ENCODE data around the gene UTRN.

Gene UTRN

DNA sequence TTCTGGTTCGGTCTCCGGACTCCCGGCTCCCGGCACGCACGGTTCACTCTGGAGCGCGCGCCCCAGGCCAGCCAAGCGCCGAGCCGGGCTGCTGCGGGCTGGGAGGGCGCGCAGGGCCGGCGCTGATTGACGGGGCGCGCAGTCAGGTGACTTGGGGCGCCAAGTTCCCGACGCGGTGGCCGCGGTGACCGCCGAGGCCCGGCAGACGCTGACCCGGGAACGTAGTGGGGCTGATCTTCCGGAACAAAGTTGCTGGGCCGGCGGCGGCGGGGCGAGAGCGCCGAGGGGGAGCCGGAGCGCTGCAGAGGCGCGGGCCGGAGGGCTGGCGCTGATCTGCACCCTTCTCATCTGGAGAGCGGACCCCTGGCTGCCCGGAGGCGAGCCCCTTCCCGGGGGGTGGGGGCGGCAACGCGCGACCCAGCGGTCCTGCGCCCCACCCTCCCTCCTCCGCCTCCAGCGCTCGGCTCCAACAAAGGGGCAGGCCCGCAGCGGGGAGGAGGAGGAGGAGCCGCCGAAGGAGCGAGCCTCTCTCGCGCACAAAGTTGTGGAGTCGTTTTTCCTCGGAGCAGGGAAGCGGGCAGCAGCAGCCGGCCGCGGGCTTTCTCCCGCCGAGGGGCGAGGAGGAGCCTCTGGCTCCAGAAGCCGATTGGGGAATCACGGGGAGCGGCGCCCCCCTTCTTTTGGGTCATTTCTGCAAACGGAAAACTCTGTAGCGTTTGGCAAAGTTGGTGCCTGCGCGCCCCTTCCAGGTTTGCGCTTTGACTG, at the start of gene UTRN:
UTRN (plus strand) TSS at position 553 of the 765 bp plus-strand sequence. CDS start 6,494 bp downstream, outside the sequence.
- DNase-seq: peak; percentile 78

DNA sequence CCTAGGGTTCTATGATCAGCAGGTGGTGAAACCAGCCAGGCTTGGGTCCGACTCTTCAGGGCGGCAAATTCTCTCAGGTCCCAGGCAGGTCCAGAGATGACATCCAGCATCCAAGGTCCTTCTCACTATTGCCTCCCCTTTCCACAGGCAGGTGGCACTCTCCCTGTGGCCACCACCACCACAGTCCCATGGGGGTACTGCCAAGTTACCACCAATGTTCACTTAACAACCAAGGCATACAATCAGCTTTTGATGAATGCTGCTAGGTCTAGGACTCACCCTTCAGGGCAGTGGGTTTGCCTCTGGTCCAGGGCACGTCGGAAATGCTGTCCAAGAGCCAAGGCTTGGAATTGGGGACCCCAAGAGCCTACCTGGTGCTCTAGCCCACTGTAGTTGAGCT, 40.4 kb upstream of the UTRN start:
- no peak for DNase-seq

DNA sequence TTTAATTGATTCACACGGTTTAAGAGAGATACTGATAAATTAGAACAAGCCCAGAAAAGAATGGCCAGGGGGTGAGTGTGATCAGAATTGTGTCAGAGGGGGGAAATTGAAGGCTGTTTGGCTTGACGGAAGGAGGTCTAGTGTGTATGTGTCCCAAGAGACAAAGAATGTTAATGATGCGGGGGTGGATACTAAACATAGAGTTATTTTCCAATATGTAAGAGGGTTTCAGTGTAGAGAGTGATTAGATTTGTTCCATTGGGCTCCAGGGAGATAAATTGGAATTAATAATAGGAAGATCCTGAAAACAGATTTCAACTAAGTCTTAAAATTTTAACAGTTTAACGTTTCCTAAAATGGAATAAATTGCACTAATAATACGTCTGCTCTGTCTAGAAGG, 38.1 kb upstream of the UTRN start:
- DNase-seq: no peak

DNA sequence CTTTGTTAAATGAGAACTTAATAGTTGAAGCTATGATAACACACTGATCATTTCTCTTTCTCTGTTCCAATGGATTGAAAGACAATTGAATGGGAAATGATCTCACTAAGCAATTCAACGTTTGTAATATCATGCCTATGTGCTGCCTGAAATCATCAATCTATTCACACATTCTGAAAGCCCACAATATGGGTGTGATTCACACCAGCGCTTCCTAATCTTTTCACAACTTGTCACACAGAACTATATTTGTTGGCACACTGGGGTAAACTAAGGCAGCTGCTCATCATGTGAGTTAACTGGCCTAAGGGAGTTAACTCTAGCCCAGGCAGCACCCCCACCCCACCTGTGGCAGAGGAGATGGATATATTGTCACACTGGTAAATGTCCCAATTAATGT, 37.1 kb upstream of the UTRN start:
- no peak for DNase-seq

DNA sequence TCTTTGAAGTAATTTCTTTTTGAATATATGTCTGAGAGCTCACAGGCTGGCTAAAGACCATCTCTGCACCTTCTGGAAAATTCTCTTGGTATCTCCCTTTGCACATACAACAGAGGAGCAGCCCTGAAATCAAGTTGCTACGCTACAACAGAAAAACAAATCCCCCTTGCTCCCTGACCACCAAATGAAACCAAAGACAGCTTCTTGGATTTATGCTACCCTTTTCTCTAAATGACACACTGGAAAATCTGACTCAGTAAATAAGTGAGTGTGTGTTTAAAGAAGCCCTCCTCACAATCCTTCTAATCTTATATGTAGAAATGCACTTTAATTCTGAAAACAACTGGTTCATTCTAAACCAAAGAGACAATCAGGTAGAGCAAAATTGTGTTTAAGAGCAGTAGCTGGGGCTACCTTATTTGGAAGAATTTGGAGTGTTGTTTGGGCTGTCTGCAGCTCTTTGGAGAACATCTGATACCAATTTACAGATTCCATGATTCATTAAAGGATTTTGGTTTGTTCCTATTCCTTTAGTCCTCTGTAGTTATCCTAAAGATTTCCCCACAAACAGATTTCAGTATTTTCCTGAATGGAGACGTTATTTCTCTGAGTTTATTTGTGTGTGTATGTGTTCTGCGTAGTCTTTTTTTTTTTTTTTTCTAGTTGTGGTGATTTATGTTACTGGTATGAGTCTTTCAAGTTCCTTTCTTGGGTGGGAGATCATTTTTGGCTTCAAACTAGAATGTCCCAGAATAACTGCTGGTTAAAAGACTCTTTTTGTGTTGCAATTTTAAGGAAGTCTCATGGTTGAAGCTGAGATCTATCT, 36.4 kb upstream of the UTRN start:
- no peak for DNase-seq

DNA sequence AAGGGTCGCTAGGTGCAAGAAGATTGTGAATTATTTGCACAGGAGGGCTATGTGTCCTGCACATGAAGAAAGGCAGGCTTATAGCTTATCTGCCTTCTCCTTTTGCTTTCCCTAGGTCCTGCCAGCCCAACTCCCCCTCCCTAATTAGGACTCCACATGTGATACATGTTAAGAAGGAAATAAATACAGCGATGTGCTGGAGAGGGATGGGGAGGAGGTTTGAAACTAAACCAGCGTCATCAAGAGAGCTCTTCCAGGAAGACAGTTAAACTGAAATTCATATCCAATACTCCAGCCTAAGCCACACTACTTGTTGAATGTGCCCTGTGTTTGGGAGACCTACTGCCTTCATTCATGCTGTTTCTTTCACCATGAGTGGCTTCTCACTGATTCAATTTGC, 34.9 kb upstream of the UTRN start:
- DNase-seq: no peak

DNA sequence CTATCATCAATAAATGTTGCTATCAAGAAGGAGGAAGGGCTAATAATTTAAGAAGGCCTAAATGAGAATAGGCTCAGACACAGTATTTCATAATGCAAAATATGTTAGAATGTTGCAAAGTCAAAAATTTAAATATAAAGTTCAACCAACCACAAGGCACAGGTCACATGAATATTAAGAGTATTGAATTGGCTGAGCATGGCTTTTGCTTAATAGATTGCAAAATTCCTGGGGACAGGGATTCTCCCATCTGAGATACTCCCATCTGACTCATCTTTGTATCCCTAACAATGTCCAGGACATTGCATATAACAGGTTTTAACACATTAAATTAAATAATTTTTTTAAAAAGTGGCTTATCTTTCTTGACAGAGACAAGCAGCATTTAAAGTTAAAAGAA, 32.9 kb upstream of the UTRN start:
- no peak for DNase-seq

DNA sequence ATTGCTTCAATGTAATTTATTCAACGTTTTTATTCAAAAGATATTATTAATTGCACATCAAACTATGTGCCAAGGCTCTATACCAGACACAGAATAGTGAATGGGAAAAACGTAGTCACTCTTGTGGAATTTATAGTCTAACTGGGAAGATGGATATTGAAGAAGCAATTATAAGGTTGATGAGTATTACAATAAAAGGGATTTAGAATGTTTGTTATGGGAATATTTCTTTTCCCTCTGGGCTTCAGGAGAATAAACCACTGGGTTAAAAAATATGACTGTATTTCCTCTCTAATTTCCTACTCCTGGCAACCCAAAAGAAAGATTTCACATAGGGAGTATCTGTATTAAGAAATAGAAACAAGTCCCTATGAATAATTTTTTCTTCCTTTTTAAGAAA, 25.1 kb upstream of the UTRN start:
- no peak for DNase-seq

DNA sequence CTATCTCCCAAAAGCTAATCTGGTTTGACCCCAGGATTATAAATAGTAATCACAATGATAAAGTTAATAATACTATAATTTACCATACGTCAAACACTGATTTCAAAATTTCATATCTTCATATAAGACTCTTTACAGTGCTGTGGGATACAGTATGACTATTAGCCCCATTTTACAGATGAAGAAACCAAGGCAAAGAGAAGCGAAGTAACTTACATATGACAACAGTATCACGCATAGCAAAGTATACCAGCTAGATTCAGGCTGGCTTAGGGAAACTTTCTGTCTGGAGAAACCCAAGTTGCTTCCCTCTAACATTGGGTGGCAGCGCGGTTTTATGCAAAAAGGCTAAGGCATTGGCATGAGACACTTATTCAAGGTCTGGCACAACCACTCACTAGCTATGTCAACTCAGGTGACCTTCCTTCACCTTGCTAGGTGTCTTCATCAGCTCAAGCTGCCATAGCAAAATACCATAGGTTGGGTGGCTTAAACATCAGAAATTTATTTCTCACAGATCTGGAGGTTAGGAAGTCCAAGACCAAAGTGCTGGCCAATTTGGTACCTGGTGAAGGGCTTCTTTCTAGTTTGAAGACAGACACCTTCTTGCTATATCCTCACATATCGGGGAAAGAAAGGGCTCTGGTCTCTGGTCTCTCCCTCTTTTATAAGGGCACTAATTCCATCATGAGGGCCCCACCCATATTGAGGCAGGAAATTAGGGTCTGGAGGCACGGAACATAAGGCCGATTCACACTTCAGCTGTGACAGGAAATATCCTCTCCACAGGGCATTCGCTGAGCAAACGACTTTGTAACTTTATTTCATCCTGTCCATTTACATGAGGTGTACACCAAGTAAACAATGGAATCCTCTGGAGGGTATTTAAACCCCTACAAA, 22.4 kb upstream of the UTRN start:
- DNase-seq: no peak

DNA sequence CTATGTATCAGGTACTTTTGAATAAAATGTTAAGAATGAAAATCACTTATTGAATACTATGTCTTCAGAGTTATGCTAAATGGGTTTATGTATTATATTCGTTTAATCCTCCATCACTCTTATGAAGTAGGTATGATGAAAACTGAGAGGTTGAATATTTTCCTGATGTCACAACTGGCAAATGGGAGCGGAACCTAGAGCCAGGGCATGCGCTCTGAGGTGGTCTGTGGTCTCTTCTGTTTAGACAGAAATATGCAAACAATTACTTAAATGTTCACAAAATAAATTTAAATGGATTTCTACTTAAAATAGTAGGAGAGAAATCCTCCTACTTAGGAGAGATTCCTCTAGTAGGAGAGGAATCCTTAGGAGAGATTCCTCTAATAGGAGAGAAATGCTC, 21.3 kb upstream of the UTRN start:
- no peak for DNase-seq

DNA sequence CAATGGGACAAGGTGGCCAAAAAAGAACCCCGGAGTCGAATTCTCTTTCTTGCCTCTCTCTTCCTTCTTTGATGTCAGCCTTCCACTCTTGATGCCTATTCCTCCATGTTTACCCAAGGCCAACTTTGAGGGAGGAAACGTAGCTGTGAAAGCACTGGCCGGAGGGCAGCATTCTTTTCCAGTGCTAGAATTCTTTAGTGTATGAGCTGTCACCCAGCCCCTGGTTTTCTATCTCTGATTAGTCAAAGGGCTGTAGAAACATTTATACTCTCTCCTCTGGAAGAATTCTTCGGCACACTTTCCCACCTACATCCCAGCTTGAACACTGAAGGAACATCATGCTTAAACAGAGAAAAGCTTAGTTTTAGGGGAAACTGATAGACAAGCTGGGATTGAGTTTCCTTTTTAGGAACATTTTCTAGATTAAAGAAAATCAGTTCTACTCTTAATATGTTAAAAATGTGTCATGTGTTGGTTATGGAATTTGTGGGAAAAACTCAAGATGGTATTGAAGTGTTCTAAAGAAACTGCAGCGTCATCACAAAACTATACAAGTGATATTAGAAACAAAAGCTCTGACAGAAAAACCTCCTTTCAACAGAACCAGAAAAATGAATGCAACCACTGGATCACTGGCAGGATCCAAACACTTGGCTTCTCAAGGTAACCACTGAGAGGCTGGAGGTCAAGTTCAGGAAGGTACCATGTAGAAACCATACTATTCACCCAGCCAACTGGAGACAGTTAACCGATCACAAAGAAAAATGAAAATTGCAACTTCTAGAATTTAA, 20.7 kb upstream of the UTRN start:
- no peak for DNase-seq

DNA sequence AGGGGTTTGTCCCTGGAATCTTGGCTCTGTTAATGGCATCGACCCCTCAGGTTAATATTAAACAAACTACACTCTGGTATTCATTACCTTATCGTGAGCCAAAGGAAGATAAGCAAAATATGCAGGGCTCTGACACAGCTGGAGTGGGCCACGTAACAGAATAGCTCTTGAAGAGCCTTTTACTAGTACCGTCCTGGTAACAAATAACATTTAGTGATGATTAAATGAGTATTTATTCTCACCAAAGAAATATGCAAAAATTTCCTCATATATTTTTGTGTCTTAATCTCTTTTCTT, 20.1 kb upstream of the UTRN start:
- DNase-seq: no peak

DNA sequence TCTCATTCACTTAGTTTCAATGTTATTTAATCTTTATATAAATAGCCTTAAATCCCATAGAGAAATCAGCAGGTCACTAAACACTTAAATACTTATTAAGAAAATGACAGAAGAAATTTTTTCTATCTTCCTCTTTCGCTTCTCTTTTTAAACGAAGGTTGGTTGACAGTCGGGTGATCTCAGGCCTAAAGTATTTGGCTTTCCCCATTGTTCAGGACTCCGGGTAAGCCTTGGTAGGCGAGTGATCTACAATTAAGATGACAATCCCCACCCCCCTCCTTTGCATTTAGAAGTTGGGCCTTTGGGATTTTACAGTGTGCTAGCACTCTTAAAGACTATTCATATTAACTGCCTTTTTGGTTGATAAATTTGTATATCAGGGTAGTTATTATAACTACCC, 19.7 kb upstream of the UTRN start:
- DNase-seq: no peak

DNA sequence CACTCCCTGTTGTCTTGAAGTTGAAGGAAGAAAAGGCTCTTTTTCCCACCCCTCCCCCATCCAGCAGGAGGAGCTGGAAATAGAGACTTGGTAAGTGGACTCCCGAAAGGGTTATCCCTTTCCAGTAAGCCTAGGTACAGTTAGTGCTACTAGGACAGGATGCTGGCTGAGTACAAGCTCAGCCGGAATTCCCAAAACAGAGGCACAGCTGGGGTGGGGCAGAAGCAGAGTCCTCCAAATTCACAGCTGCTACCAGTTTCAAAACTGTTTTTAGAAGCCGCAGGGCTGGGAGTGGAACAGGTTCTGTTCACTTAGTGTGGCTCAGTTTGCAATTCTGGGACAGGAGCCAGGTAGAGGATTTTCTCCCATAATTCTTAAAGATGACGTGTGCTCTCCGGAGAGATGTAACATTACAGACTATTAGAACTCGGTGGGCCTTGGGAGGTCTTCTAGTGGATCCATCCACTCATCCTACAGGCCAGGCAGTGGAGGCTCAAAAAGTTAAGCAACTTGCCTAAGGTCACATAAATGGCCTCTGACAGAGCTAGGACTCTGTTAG, 19.0 kb upstream of the UTRN start:
- no peak for DNase-seq

DNA sequence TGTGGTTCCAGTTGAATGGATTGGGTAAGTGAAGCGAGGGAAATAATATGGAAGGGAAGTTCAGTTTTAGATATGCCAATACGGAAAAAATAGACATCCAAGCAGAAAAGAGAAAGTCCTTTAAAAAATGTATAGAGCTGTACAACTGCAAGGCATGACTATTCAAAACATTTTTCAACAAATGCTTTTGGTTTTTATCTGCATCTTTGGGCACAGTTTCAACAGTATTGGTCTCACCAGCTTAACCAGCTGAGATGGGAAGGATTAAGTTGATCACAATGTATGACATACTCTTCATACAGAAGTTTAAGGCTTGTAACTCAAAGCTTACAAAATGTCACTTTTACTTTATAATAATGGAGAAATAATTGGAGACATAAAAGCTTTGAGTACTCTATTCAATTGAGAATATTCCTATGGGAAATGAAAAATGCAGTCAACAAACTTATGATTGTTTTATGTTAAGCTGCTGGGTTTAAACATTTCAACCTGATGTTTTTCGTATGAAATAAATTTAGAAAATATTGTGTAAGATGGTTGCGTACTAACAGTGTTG, 16.3 kb upstream of the UTRN start:
- DNase-seq: no peak

DNA sequence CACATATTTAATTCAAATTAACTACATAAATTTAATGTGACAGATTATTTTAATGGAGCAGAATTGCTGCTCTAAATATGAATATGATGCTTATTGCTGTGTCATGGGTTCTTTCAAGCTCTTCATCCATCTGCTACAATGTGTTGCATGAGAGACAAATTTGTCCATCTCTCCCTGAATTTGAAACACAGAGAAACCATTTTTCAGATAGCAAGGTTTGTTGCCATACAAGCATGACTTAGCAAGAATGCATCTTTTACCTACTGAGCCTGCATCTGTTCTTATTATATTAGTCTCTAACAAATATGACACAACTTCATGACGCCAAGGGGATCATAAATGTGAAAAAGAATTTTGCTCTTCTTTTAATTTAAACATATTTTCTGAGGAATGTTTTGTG, 8.0 kb upstream of the UTRN start:
- no peak for DNase-seq

DNA sequence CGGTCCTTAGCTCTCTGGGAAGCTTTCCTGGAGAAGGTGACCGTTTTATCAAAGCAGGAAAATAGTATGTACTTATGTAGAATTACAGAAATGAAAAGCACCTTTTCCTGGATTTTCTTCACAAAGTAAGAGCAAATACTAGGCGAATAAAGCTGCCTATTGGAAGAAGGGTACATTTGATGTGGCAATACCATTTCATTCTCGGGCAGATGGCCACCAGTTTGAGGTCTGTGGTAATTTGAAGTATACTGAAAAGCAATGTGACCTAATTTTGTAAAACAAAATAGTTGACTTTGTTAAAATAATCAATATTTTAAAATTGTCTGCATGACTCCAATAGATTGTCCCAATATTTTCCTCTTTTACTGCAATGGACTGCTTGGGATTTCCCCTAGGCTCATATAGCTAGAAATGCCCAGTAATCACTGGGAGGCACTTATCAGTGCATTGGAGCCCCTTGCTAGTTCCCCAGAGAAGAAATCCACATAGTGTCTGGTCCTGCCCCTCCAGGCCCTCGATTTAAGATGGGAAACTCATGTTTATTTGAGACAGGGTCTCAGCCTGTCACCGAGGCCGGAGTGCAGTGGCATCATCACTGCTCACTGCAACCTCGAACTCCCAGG, 7.4 kb upstream of the UTRN start:
- no peak for DNase-seq

DNA sequence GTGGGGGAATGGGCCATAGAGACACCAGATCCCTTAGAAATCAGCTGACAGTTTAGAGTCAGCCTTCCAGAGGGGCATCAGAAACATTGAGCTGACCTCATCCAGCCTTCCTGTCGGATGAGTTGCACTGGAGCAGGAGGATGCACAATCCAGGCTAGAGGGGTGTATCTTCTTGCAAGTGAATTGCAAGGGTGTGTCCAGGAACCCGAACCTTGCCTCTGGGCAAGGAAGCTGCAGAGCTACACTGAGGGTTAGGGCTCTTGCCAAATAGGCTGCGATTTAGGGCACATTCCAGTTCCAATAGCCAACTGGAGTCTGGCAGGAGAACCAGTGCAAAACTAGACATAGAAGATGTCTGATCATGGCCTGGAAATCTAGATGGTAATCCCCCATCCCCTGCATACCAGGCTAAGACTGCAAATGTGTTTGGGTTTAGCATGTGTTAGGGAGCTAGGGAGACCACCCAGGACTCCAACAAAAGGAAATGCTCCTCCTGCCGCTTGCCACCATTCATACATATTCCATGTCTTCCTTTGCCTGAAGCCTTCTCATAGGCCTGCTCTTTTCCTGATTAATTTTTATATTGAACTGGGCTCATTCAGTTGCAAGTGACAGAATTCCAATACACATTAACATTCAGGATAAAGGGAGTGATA, 6.3 kb upstream of the UTRN start:
- no peak for DNase-seq

DNA sequence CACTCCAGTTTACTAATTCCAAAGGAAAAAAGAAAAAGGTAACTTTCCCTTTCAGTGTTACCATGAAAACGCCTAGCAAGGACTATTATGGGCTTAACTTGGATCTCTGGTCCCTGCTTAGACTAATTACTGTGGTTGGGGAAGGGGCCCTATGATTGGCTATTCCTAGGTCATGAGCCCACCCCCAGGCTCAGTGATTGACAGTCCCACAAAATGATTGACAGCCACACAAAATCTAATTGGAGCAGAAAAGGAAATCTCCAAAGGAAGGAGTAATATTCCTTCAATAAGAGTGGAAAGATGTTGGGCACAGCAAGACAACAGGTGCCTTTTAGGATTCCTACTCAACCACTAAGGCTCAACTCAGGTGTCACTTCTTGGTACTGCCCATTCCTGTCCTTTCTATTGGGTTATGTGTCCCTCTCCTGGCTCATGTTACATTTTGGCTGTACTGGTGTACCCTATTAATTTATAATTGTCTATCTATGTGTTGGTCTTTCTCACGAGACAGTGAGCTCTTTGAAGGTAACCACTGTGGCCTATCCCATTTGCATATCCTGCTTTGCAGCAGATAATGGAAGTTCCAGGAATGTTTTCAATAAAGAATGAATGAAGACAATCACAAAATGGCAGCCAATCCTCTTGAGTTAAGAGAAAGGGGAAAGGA, 5.5 kb upstream of the UTRN start:
- no peak for DNase-seq
